Stimulated activated CD8-positive, alpha-beta memory T cell treated with anti-CD3 and anti-CD28 coated beads, Interleukin-15, amount 100 ng/mL, for 1 hour (primary cell): ENCODE measurements around the gene CNTNAP1.

Experiments used
- DNase-seq: peaks from one replicate; pipeline ENCODE4 v3.0.0-alpha.2; 2020; ENCODE audit warnings: low read depth

The CNTNAP1 gene

GRCh38 chr17:42670789-42671657 is 11.3 kb upstream of the CNTNAP1 start:
- DNase-seq, result no peak

- no peak for DNase-seq
Measured at GRCh38 chr17:42672038-42672437, 10.3 kb upstream of the CNTNAP1 start.

- DNase-seq, result no peak
Measured at GRCh38 chr17:42673266-42673884, 9.0 kb upstream of the CNTNAP1 start.

GRCh38 chr17:42673885-42674754 is 8.2 kb upstream of the CNTNAP1 start:
- no peak for DNase-seq

- DNase-seq, result no peak
Measured at GRCh38 chr17:42674755-42675347, 7.5 kb upstream of the CNTNAP1 start.

GRCh38 chr17:42675348-42675964 is 6.9 kb upstream of the CNTNAP1 start:
- DNase-seq, result no peak

- no peak for DNase-seq
Measured at GRCh38 chr17:42675965-42676423, 6.3 kb upstream of the CNTNAP1 start.

- no peak for DNase-seq
Measured at GRCh38 chr17:42676424-42677011, 5.8 kb upstream of the CNTNAP1 start, which contains the start of gene PLEKHH3. TSS of gene PLEKHH3 (minus strand) at chr17:42676994. CDS start at chr17:42676563, 431 bp downstream.

- peak; percentile 95 for DNase-seq
Measured at GRCh38 chr17:42677012-42677857, 5.1 kb upstream of the CNTNAP1 start.

GRCh38 chr17:42677921-42678781 is 4.2 kb upstream of the CNTNAP1 start:
- peak; percentile 53 for DNase-seq

- no peak for DNase-seq
Measured at GRCh38 chr17:42678951-42679491, 3.3 kb upstream of the CNTNAP1 start.

- no peak for DNase-seq
Measured at GRCh38 chr17:42679492-42680330, 2.6 kb upstream of the CNTNAP1 start.

GRCh38 chr17:42680331-42680808 is 2.0 kb upstream of the CNTNAP1 start:
- no peak for DNase-seq

- DNase-seq, result no peak
Measured at GRCh38 chr17:42682722-42683403, 532 bp downstream of the CNTNAP1 start.

GRCh38 chr17:42683407-42684034 is 1.2 kb downstream of the CNTNAP1 start:
- DNase-seq, result no peak

- DNase-seq, result no peak
Measured at GRCh38 chr17:42684929-42685556, 2.7 kb downstream of the CNTNAP1 start.
